ENCODE measurements around the gene IFRD2. TPM values are rescaled to one million over a fixed set of nuclear protein-coding genes. Genes with fewer than 3 reads are reported as not detected.

The IFRD2 gene
- total and polyA plus RNA-seq, 9 of the 15 experiments (the other 6 are each of a cell fraction or from before 2014, with no cell fraction given): 30.5 to 115 (median 52.8) TPM

DNA sequence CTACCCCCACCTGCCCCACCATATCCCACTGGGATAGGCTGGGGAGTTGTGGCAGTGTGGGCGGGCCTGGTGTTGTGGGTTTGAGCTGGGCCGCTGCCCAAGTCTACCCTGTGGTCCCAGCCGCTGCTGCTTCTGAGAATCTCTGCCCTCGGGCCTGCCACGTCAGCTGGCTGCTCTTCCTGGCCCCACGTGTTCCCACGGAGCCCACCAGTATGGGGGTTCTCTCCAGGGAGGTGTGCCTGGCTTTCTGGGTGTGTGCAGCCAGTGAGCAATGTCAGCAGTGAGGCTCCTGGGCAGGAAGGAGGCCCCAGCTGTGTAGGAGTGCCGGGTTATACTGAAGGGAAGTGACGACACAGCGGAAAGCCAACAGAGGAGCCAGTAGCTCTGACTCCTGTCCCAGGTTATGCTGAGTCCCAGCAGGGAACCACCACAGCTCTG lies 45.7 kb downstream of the IFRD2 start (continued):
- TF ChIP-seq, protein P1, sequence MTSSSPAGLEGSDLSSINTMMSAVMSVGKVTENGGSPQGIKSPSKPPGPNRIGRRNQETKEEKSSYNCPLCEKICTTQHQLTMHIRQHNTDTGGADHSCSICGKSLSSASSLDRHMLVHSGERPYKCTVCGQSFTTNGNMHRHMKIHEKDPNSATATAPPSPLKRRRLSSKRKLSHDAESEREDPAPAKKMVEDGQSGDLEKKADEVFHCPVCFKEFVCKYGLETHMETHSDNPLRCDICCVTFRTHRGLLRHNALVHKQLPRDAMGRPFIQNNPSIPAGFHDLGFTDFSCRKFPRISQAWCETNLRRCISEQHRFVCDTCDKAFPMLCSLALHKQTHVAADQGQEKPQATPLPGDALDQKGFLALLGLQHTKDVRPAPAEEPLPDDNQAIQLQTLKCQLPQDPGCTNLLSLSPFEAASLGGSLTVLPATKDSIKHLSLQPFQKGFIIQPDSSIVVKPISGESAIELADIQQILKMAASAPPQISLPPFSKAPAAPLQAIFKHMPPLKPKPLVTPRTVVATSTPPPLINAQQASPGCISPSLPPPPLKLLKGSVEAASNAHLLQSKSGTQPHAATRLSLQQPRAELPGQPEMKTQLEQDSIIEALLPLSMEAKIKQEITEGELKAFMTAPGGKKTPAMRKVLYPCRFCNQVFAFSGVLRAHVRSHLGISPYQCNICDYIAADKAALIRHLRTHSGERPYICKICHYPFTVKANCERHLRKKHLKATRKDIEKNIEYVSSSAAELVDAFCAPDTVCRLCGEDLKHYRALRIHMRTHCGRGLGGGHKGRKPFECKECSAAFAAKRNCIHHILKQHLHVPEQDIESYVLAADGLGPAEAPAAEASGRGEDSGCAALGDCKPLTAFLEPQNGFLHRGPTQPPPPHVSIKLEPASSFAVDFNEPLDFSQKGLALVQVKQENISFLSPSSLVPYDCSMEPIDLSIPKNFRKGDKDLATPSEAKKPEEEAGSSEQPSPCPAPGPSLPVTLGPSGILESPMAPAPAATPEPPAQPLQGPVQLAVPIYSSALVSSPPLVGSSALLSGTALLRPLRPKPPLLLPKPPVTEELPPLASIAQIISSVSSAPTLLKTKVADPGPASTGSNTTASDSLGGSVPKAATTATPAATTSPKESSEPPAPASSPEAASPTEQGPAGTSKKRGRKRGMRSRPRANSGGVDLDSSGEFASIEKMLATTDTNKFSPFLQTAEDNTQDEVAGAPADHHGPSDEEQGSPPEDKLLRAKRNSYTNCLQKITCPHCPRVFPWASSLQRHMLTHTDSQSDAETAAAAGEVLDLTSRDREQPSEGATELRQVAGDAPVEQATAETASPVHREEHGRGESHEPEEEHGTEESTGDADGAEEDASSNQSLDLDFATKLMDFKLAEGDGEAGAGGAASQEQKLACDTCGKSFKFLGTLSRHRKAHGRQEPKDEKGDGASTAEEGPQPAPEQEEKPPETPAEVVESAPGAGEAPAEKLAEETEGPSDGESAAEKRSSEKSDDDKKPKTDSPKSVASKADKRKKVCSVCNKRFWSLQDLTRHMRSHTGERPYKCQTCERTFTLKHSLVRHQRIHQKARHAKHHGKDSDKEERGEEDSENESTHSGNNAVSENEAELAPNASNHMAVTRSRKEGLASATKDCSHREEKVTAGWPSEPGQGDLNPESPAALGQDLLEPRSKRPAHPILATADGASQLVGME (CRISPR knock-in tag; IDR thresholded peaks at IDR 0.05): no peak
- TF ChIP-seq NFATC3 (IDR thresholded peaks at IDR 0.05) (no peak), TAF15 (IDR thresholded peaks at IDR 0.05; ENCODE audit: low read depth, low read length) (no peak), NUFIP1 (IDR thresholded peaks at IDR 0.05; ENCODE audit: partially characterized antibody) (no peak), CXXC5 (CRISPR knock-in tag; IDR thresholded peaks at IDR 0.05) (no peak), POLR2A (conservative IDR thresholded peaks at IDR 0.05) (peak; percentile 68), NR2F6 (CRISPR knock-in tag; IDR thresholded peaks at IDR 0.05) (no peak), NELFE (IDR thresholded peaks at IDR 0.05; ENCODE audit: insufficient read depth, insufficient read length) (no peak), ZNF445 (CRISPR knock-in tag; IDR thresholded peaks at IDR 0.05; ENCODE audit: low read depth) (no peak), DDX20 (tag; IDR thresholded peaks at IDR 0.05; ENCODE audit: low read depth) (no peak), SRF (CRISPR knock-in tag; IDR thresholded peaks at IDR 0.05) (no peak), ZFX (CRISPR knock-in tag; IDR thresholded peaks at IDR 0.05) (peak; percentile 33; the same call in 1 of the 2 replicates), KAT8 (IDR thresholded peaks at IDR 0.05; ENCODE audit: low read depth) (no peak), PML (IDR thresholded peaks at IDR 0.05; ENCODE audit: low read length) (no peak), DPF2 (IDR thresholded peaks at IDR 0.05) (no peak), HNRNPH1 (optimal IDR thresholded peaks at IDR 0.05; ENCODE audit: low read depth, low read length) (no peak), ZNF699 (CRISPR knock-in tag; IDR thresholded peaks at IDR 0.05; ENCODE audit: insufficient replicate concordance) (no peak), KLF16 (IDR thresholded peaks at IDR 0.05) (no peak)
- TF ChIP-seq, protein P2, sequence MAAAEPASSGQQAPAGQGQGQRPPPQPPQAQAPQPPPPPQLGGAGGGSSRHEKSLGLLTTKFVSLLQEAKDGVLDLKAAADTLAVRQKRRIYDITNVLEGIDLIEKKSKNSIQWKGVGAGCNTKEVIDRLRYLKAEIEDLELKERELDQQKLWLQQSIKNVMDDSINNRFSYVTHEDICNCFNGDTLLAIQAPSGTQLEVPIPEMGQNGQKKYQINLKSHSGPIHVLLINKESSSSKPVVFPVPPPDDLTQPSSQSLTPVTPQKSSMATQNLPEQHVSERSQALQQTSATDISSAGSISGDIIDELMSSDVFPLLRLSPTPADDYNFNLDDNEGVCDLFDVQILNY (CRISPR knock-in tag; IDR thresholded peaks at IDR 0.05): no peak
- TF ChIP-seq, protein P3, sequence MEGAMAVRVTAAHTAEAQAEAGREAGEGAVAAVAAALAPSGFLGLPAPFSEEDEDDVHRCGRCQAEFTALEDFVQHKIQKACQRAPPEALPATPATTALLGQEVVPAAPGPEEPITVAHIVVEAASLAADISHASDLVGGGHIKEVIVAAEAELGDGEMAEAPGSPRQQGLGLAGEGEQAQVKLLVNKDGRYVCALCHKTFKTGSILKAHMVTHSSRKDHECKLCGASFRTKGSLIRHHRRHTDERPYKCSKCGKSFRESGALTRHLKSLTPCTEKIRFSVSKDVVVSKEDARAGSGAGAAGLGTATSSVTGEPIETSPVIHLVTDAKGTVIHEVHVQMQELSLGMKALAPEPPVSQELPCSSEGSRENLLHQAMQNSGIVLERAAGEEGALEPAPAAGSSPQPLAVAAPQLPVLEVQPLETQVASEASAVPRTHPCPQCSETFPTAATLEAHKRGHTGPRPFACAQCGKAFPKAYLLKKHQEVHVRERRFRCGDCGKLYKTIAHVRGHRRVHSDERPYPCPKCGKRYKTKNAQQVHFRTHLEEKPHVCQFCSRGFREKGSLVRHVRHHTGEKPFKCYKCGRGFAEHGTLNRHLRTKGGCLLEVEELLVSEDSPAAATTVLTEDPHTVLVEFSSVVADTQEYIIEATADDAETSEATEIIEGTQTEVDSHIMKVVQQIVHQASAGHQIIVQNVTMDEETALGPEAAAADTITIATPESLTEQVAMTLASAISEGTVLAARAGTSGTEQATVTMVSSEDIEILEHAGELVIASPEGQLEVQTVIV (CRISPR knock-in tag; IDR thresholded peaks at IDR 0.05; ENCODE audit: borderline replicate concordance): no peak
- TF ChIP-seq, protein P4, sequence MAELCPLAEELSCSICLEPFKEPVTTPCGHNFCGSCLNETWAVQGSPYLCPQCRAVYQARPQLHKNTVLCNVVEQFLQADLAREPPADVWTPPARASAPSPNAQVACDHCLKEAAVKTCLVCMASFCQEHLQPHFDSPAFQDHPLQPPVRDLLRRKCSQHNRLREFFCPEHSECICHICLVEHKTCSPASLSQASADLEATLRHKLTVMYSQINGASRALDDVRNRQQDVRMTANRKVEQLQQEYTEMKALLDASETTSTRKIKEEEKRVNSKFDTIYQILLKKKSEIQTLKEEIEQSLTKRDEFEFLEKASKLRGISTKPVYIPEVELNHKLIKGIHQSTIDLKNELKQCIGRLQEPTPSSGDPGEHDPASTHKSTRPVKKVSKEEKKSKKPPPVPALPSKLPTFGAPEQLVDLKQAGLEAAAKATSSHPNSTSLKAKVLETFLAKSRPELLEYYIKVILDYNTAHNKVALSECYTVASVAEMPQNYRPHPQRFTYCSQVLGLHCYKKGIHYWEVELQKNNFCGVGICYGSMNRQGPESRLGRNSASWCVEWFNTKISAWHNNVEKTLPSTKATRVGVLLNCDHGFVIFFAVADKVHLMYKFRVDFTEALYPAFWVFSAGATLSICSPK (IDR thresholded peaks at IDR 0.05; ENCODE audit: borderline replicate concordance): no peak
